Measurements from ENCODE around the gene FADS2. TPM values are rescaled to one million over a fixed set of nuclear protein-coding genes. Genes with fewer than 3 reads are reported as not detected.

The FADS2 gene
- total RNA-seq, 1 donor from 2014 or later, result 175 TPM

MicroRNAs within 50 kb of the gene (microRNA counts, 767-probe panel; counts per million panel counts)
- microRNA hsa-miR-1908, result not detected
- microRNA hsa-miR-611, result not detected

Small RNAs within 50 kb of the gene (microRNA-seq; reads per million reads assigned to microRNA genes)
- gene MIR6746, result 6.1 reads per million, percentile 25 among the genes with 10 or more reads in this experiment

Other genes with a start within 250 kb of the FADS2 start
- gene SYT7, start 247.2 kb upstream of the FADS2 start, total RNA-seq, result 6.0 and 13.9 TPM in 2 replicates
- gene DAGLA, start 147.9 kb upstream of the FADS2 start, total RNA-seq, result 2.9 and 4.3 TPM in 2 replicates
- 0.03 TPM in 1 of 2 replicates, not detected in the other for gene MYRF, start 75.7 kb upstream of the FADS2 start, total RNA-seq
- 33.0 and 36.7 TPM in 2 replicates for gene TMEM258, start 35.7 kb upstream of the FADS2 start, total RNA-seq
- gene FEN1, start 35.4 kb upstream of the FADS2 start, total RNA-seq, result 13.4 and 13.9 TPM in 2 replicates
- 72.9 and 123 TPM in 2 replicates for gene FADS1, start 11.3 kb upstream of the FADS2 start, total RNA-seq
- 310 and 645 TPM in 2 replicates for gene FADS3, start 63.2 kb downstream of the FADS2 start, total RNA-seq
- gene RAB3IL1, start 89.3 kb downstream of the FADS2 start, total RNA-seq, result 3.0 and 4.3 TPM in 2 replicates
- gene BEST1, start 122.1 kb downstream of the FADS2 start, total RNA-seq, result 1.7 and 1.8 TPM in 2 replicates
- 436 and 518 TPM in 2 replicates for gene FTH1, start 139.3 kb downstream of the FADS2 start, total RNA-seq